HG02678 (cell line): Measurements from ENCODE around the gene CRTC3.
"Not testable (repeated sequence)": the region's sequence is repeated elsewhere in the genome, so short reads cannot be mapped to it uniquely, and the experiment has no call there.

Experiments used
- ATAC-seq: cut with Tn5 transposase; IDR thresholded peaks from one replicate; pipeline ENCODE4 v1.9.1; 2021; ENCODE audit warnings: mild to moderate bottlenecking, moderate library complexity; ENCODE audit not compliant: unreplicated experiment

Gene CRTC3

GRCh38 chr15:90645873-90646575 lies 116.3 kb downstream of the CRTC3 start:
- no peak for ATAC-seq

GRCh38 chr15:90646662-90647305 lies 117.1 kb downstream of the CRTC3 start:
- ATAC-seq: no peak

- ATAC-seq: no peak
These were observed 117.6 kb downstream of the CRTC3 start for GRCh38 chr15:90647326-90647725.

- peak; percentile 62 for ATAC-seq
These were observed 118.7 kb downstream of the CRTC3 start for GRCh38 chr15:90648137-90649070.

- ATAC-seq: no peak
These were observed 120.6 kb downstream of the CRTC3 start for GRCh38 chr15:90650117-90650955.

- no peak for ATAC-seq
These were observed 121.4 kb downstream of the CRTC3 start for GRCh38 chr15:90650956-90651689.

- no peak for ATAC-seq
These were observed 124.8 kb downstream of the CRTC3 start for GRCh38 chr15:90654233-90655136.

GRCh38 chr15:90657520-90658172 lies 127.9 kb downstream of the CRTC3 start:
- ATAC-seq: peak; percentile 36

GRCh38 chr15:90659481-90659880 lies 129.8 kb downstream of the CRTC3 start:
- ATAC-seq: no peak

GRCh38 chr15:90660195-90660998 lies 130.7 kb downstream of the CRTC3 start:
- peak; percentile 56 for ATAC-seq

- ATAC-seq: not testable (repeated sequence)
These were observed 131.2 kb downstream of the CRTC3 start for GRCh38 chr15:90660999-90661330.

- ATAC-seq: not testable (repeated sequence)
These were observed 134.3 kb downstream of the CRTC3 start for GRCh38 chr15:90664081-90664461.

GRCh38 chr15:90664650-90665287 lies 135.0 kb downstream of the CRTC3 start:
- no peak for ATAC-seq

GRCh38 chr15:90665288-90666134 lies 135.8 kb downstream of the CRTC3 start:
- ATAC-seq: peak; percentile 61

GRCh38 chr15:90666135-90666909 lies 136.6 kb downstream of the CRTC3 start:
- no peak for ATAC-seq
